Forelimb muscle (tissue), 1 donor: ENCODE results near the gene CSF2RB. TPM values are rescaled to one million over a fixed set of nuclear protein-coding genes. Genes with fewer than 3 reads are reported as not detected.

ENCODE experiments used
- DNase-seq: peaks from one replicate; pipeline ENCODE4 v3.0.0-alpha.2; 2013; ENCODE audit warnings: low read depth
- polyA plus RNA-seq: library from polyadenylated mRNA; unstranded; fragments of 120-200 nt; gene quantifications from one replicate; pipeline ENCODE4 v1.2.1, GENCODE V29; 2013; ENCODE audit not compliant: insufficient read length

Gene CSF2RB
- polyA plus RNA-seq, 1 donor, result 1.6 TPM

- DNase-seq, result no peak
These were observed 21.8 kb upstream of the CSF2RB start for GRCh38 chr22:36891646-36892045.

GRCh38 chr22:36892292-36892691 is 21.1 kb upstream of the CSF2RB start:
- no peak for DNase-seq

GRCh38 chr22:36893262-36893661 is 20.2 kb upstream of the CSF2RB start:
- DNase-seq, result no peak

- no peak for DNase-seq
These were observed 19.2 kb upstream of the CSF2RB start for GRCh38 chr22:36894266-36894665.

- no peak for DNase-seq
These were observed 15.8 kb upstream of the CSF2RB start for GRCh38 chr22:36897611-36898010.

GRCh38 chr22:36898690-36899089 is 14.7 kb upstream of the CSF2RB start:
- no peak for DNase-seq

GRCh38 chr22:36899498-36899897 is 13.9 kb upstream of the CSF2RB start:
- DNase-seq, result no peak

GRCh38 chr22:36900225-36900624 is 13.2 kb upstream of the CSF2RB start:
- no peak for DNase-seq

- no peak for DNase-seq
These were observed 12.5 kb upstream of the CSF2RB start for GRCh38 chr22:36900880-36901279.

- no peak for DNase-seq
These were observed 11.9 kb upstream of the CSF2RB start for GRCh38 chr22:36901411-36902142.

GRCh38 chr22:36902143-36902926 is 11.1 kb upstream of the CSF2RB start:
- no peak for DNase-seq

GRCh38 chr22:36904260-36904880 is 9.1 kb upstream of the CSF2RB start:
- no peak for DNase-seq

GRCh38 chr22:36907253-36908195 is 5.9 kb upstream of the CSF2RB start:
- no peak for DNase-seq

- no peak for DNase-seq
These were observed 3.0 kb upstream of the CSF2RB start for GRCh38 chr22:36910461-36910860.

GRCh38 chr22:36911887-36912661 is 1.4 kb upstream of the CSF2RB start:
- DNase-seq, result no peak

- DNase-seq, result no peak
These were observed 568 bp upstream of the CSF2RB start for GRCh38 chr22:36912694-36913426.

GRCh38 chr22:36914390-36914752 is 943 bp downstream of the CSF2RB start:
- DNase-seq, result no peak

GRCh38 chr22:36916034-36916433 is 2.6 kb downstream of the CSF2RB start:
- DNase-seq, result no peak

- no peak for DNase-seq
These were observed 5.3 kb downstream of the CSF2RB start for GRCh38 chr22:36918586-36919284.
